ENCODE measurements around the gene UGT1A3. TPM values are rescaled to one million over a fixed set of nuclear protein-coding genes. Genes with fewer than 3 reads are reported as not detected.

UGT1A3 gene
- total RNA-seq, 1 donor from 2014 or later, result not detected

GRCh38 chr2:233803292-233803911 is 74.6 kb downstream of the UGT1A3 start:
- H3K27ac Mint-ChIP-seq (ENCODE audit: unreplicated experiment), result no peak overlapping the region
- no peak for DNase-seq (ENCODE audit: low spot score)
- TF ChIP-seq, protein P1, sequence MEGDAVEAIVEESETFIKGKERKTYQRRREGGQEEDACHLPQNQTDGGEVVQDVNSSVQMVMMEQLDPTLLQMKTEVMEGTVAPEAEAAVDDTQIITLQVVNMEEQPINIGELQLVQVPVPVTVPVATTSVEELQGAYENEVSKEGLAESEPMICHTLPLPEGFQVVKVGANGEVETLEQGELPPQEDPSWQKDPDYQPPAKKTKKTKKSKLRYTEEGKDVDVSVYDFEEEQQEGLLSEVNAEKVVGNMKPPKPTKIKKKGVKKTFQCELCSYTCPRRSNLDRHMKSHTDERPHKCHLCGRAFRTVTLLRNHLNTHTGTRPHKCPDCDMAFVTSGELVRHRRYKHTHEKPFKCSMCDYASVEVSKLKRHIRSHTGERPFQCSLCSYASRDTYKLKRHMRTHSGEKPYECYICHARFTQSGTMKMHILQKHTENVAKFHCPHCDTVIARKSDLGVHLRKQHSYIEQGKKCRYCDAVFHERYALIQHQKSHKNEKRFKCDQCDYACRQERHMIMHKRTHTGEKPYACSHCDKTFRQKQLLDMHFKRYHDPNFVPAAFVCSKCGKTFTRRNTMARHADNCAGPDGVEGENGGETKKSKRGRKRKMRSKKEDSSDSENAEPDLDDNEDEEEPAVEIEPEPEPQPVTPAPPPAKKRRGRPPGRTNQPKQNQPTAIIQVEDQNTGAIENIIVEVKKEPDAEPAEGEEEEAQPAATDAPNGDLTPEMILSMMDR (IDR thresholded peaks at IDR 0.05; ENCODE audit: unreplicated experiment), result no peak
- H3K4me1 Mint-ChIP-seq (ENCODE audit: unreplicated experiment), result no peaks in the 10 kb centered on the region
- no peak overlapping the region for H3K4me3 Mint-ChIP-seq (ENCODE audit: unreplicated experiment)
- H3K27me3 Mint-ChIP-seq (ENCODE audit: unreplicated experiment), result peaks cover 11% of the 10 kb centered on the region
- H3K36me3 Mint-ChIP-seq (ENCODE audit: low read depth, unreplicated experiment), result no peaks in the 10 kb centered on the region
- H3K9me3 Mint-ChIP-seq (ENCODE audit: unreplicated experiment), result no peaks in the 10 kb centered on the region

DNA sequence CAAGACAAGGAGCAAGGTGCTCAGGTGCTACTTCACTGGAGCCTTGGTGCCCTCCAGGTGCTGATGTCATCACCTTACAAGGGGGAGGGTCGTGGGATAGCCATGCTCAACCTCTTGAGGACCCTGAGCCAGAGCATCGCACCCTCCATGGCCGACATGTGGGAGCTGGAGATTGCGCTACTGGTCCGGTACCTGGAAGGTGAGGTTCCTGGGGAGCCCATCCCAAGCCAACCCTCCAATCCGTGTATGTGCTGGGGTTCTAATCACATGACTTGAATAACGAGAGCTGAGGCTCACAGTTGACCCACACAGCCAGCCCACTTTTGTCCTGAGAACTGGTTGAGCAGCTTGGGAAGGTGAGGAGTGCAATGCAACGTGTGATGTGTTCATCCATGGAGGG is 75.2 kb downstream of the UGT1A3 start:
- H3K4me1 Mint-ChIP-seq (ENCODE audit: unreplicated experiment), result no peaks in the 10 kb centered on the region
- H3K9me3 Mint-ChIP-seq (ENCODE audit: unreplicated experiment), result no peaks in the 10 kb centered on the region
- H3K36me3 Mint-ChIP-seq (ENCODE audit: low read depth, unreplicated experiment), result no peaks in the 10 kb centered on the region
- H3K4me3 Mint-ChIP-seq (ENCODE audit: unreplicated experiment), result no peak overlapping the region
- no peak for DNase-seq (ENCODE audit: low spot score)
- no peak overlapping the region for H3K27ac Mint-ChIP-seq (ENCODE audit: unreplicated experiment)
- peaks cover 11% of the 10 kb centered on the region for H3K27me3 Mint-ChIP-seq (ENCODE audit: unreplicated experiment)
- TF ChIP-seq, protein P1 (IDR thresholded peaks at IDR 0.05; ENCODE audit: unreplicated experiment), result no peak

- DNase-seq (ENCODE audit: low spot score), result no peak
- TF ChIP-seq, protein P1 (IDR thresholded peaks at IDR 0.05; ENCODE audit: unreplicated experiment), result no peak
- Mint-ChIP-seq H3K27me3 (ENCODE audit: unreplicated experiment) (peaks cover 6% of the 10 kb centered on the region), H3K36me3 (ENCODE audit: low read depth, unreplicated experiment) (no peaks in the 10 kb centered on the region), H3K4me3 (ENCODE audit: unreplicated experiment) (no peak overlapping the region), H3K27ac (ENCODE audit: unreplicated experiment) (no peak overlapping the region), H3K9me3 (ENCODE audit: unreplicated experiment) (no peaks in the 10 kb centered on the region), H3K4me1 (ENCODE audit: unreplicated experiment) (no peaks in the 10 kb centered on the region)
These were observed 78.5 kb downstream of the UGT1A3 start for GRCh38 chr2:233807215-233807865.

DNA sequence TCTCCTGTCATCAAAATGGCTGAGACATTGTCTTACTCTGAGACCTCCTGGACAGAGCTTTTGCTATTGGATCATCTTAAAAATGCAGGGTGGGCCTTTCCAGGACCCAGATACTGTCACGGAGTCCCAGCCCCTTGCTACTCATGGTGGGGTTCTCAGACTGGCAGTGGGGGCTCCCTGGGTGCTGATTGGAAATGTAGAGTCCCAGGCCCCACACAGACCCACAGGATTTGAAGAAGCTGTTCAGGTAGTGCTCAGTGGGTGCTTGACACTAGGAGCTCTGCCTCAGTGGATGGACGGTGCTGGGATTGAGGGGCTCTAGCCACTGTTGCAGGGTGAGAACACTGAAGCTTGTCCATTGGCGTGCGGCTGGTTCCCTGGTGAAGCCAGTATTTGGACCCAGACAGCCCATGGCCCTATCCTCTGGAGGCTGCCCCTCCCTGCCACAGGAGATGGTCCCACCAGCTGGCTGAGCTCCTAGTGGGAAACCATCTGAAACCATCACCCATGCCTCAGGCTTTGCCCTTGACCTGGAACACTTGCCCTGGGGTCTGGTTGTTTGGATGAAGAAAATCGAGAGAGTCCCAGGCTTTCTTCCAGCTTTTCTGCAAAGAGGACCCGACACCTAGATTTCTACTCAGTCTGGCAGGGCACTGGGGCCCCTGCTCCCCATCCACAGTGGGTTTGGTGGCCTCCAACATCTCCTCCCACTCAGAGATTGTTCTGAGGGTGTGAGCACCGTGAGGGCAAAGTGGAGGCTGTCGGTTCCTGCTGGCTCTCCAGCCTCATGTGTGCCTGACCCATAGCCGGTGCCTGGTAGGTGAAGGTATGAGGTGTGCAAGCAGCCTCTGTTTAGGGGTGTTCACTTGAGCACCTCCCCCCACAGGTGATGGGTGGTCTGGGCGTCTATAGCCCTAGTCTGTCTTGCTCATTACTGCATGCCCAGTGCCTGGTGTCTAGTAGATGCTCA is 79.4 kb downstream of the UGT1A3 start:
- peaks cover 3% of the 10 kb centered on the region for H3K27me3 Mint-ChIP-seq (ENCODE audit: unreplicated experiment)
- no peak overlapping the region for H3K4me3 Mint-ChIP-seq (ENCODE audit: unreplicated experiment)
- H3K9me3 Mint-ChIP-seq (ENCODE audit: unreplicated experiment), result no peaks in the 10 kb centered on the region
- no peaks in the 10 kb centered on the region for H3K4me1 Mint-ChIP-seq (ENCODE audit: unreplicated experiment)
- TF ChIP-seq, protein P1 (IDR thresholded peaks at IDR 0.05; ENCODE audit: unreplicated experiment), result no peak
- no peak for DNase-seq (ENCODE audit: low spot score)
- H3K36me3 Mint-ChIP-seq (ENCODE audit: low read depth, unreplicated experiment), result no peaks in the 10 kb centered on the region
- H3K27ac Mint-ChIP-seq (ENCODE audit: unreplicated experiment), result no peak overlapping the region

All from endothelial cell (in vitro differentiated cells).